Activated CD8-positive, alpha-beta T cell treated with anti-CD3 and anti-CD28 coated beads for 36 hours (primary cell): Measurements from ENCODE around the gene ROS1. TPM values are rescaled to one million over a fixed set of nuclear protein-coding genes. Genes with fewer than 3 reads are reported as not detected.

ENCODE experiments used
- ATAC-seq: fragments of 200-7000 bp; cut with Tn5 transposase; one replicate; pipeline ENCODE4 v1.10.0; 2021; ENCODE audit warnings: mild to moderate bottlenecking, moderate library complexity
- CTCF ChIA-PET: fragments of 350-600 bp; sonication (Branson Sonifier 250); formaldehyde crosslinking; loops from one replicate; lab custom pipeline; 2021; ENCODE audit warnings: antibody characterized with exemption; lab: Charles Lee
- POLR2A ChIA-PET: fragments of 350-600 bp; sonication (Branson Sonifier 250); formaldehyde crosslinking; loops from one replicate; lab custom pipeline; 2021; ENCODE audit warnings: antibody characterized with exemption; lab: Charles Lee
- DNase-seq: peaks from one replicate; pipeline ENCODE4 v3.0.0-alpha.2; 2020
- H3K27ac Mint-ChIP-seq: one replicate; pipeline ENCODE4 v1.8.0; 2021; ENCODE audit warnings: mild to moderate bottlenecking, mixed read lengths
- H3K27me3 Mint-ChIP-seq: one replicate; pipeline ENCODE4 v1.8.0; 2021; ENCODE audit warnings: mixed read lengths
- H3K36me3 Mint-ChIP-seq: one replicate; pipeline ENCODE4 v1.8.0; 2021; ENCODE audit warnings: low read depth, mixed read lengths
- H3K4me1 Mint-ChIP-seq: one replicate; pipeline ENCODE4 v1.8.0; 2021; ENCODE audit warnings: low read depth, mixed read lengths
- H3K4me3 Mint-ChIP-seq: one replicate; pipeline ENCODE4 v1.8.0; 2021; ENCODE audit warnings: mild to moderate bottlenecking, moderate library complexity, mixed read lengths
- H3K9me3 Mint-ChIP-seq: one replicate; pipeline ENCODE4 v1.8.0; 2021; ENCODE audit warnings: mixed read lengths
- CTCF ChIP-seq: fragments of 200-600 bp; IDR thresholded peaks from one replicate; pipeline ENCODE4 v1.8.0; 2022; ENCODE audit warnings: antibody characterized with exemption, mild to moderate bottlenecking
- intact Hi-C: fragments of 100-400 bp; cut with micrococcal nuclease; formaldehyde crosslinking; loops from one replicate; pipeline ENCODE4 v1.10.0; 2022
- total RNA-seq, 2 experiments: library from RNA; stranded (reverse); gene quantifications; one replicate each; pipeline ENCODE4 v1.2.3, GENCODE V29; 2021

Gene ROS1
- total RNA-seq, 2 experiments from 2014 or later = not detected

GRCh38 chr6:117399126-117399525 is 26.6 kb downstream of the ROS1 start:
- ChIA-PET POLR2A (no interaction called here), CTCF (no interaction called here)
- H3K4me1 Mint-ChIP-seq = no peaks in the 10 kb centered on the region
- intact Hi-C loops = no loop called here
- H3K27me3 Mint-ChIP-seq = peaks cover 3% of the 10 kb centered on the region
- H3K4me3 Mint-ChIP-seq = no peak overlapping the region
- no peaks in the 10 kb centered on the region for H3K9me3 Mint-ChIP-seq
- ATAC-seq (no peak), DNase-seq (no peak)
- TF ChIP-seq CTCF = no peak
- no peak overlapping the region for H3K27ac Mint-ChIP-seq
- H3K36me3 Mint-ChIP-seq = no peaks in the 10 kb centered on the region

GRCh38 chr6:117397536-117398227 is 28.1 kb downstream of the ROS1 start:
- Mint-ChIP-seq H3K9me3 (no peaks in the 10 kb centered on the region), H3K4me3 (no peak overlapping the region), H3K4me1 (no peaks in the 10 kb centered on the region), H3K27me3 (peaks cover 5% of the 10 kb centered on the region), H3K36me3 (no peaks in the 10 kb centered on the region), H3K27ac (no peak overlapping the region)
- ATAC-seq (no peak), DNase-seq (no peak)
- intact Hi-C loops = no loop called here
- no peak for TF ChIP-seq CTCF
- ChIA-PET CTCF (no interaction called here), POLR2A (no interaction called here)

- DNase-seq = no peak
- no peaks in the 10 kb centered on the region for H3K36me3 Mint-ChIP-seq
- ChIA-PET POLR2A (no interaction called here), CTCF (no interaction called here)
- ATAC-seq = no peak
- peaks cover 6% of the 10 kb centered on the region for H3K27me3 Mint-ChIP-seq
- no peaks in the 10 kb centered on the region for H3K4me1 Mint-ChIP-seq
- no peak overlapping the region for H3K4me3 Mint-ChIP-seq
- no peak for TF ChIP-seq CTCF
- H3K27ac Mint-ChIP-seq = no peak overlapping the region
- no peaks in the 10 kb centered on the region for H3K9me3 Mint-ChIP-seq
- intact Hi-C loops = no loop called here
Measured at GRCh38 chr6:117396228-117396627, 29.5 kb downstream of the ROS1 start.

- no peaks in the 10 kb centered on the region for H3K36me3 Mint-ChIP-seq
- H3K4me3 Mint-ChIP-seq = no peak overlapping the region
- no peaks in the 10 kb centered on the region for H3K4me1 Mint-ChIP-seq
- no peak for TF ChIP-seq CTCF
- POLR2A ChIA-PET = no interaction called here
- intact Hi-C loops = no loop called here
- H3K9me3 Mint-ChIP-seq = no peaks in the 10 kb centered on the region
- CTCF ChIA-PET = no interaction called here
- no peak for DNase-seq
- H3K27me3 Mint-ChIP-seq = peaks cover 10% of the 10 kb centered on the region
- no peak for ATAC-seq
- H3K27ac Mint-ChIP-seq = no peak overlapping the region
Measured at GRCh38 chr6:117395164-117395563, 30.6 kb downstream of the ROS1 start.

GRCh38 chr6:117393045-117393444 is 32.7 kb downstream of the ROS1 start:
- ChIA-PET POLR2A (no interaction called here), CTCF (no interaction called here)
- no peak for ATAC-seq
- Mint-ChIP-seq H3K36me3 (no peaks in the 10 kb centered on the region), H3K27me3 (peaks cover 10% of the 10 kb centered on the region), H3K27ac (no peak overlapping the region), H3K9me3 (no peaks in the 10 kb centered on the region), H3K4me1 (no peaks in the 10 kb centered on the region), H3K4me3 (no peak overlapping the region)
- DNase-seq = no peak
- TF ChIP-seq CTCF = no peak
- intact Hi-C loops = no loop called here
